ENCODE data around the gene ATMIN.

DNA sequence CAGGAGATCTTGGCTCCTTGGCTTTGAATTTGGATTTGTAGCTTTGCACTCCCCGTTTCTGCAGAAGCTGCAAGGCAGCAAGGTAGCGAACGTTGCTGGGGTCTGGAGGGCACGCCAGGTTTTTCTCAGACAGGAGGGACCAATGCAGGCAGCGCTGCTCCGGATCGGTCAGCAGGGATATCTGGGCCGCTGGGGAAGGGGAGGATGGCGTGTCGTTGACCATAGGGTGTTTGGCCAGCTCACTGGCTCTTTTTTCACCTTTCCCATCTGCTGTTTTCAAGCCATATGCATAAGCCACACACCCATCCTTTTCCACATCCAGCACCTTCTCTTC, 25.6 kb downstream of the ATMIN start:
- TF ChIP-seq, protein P1, sequence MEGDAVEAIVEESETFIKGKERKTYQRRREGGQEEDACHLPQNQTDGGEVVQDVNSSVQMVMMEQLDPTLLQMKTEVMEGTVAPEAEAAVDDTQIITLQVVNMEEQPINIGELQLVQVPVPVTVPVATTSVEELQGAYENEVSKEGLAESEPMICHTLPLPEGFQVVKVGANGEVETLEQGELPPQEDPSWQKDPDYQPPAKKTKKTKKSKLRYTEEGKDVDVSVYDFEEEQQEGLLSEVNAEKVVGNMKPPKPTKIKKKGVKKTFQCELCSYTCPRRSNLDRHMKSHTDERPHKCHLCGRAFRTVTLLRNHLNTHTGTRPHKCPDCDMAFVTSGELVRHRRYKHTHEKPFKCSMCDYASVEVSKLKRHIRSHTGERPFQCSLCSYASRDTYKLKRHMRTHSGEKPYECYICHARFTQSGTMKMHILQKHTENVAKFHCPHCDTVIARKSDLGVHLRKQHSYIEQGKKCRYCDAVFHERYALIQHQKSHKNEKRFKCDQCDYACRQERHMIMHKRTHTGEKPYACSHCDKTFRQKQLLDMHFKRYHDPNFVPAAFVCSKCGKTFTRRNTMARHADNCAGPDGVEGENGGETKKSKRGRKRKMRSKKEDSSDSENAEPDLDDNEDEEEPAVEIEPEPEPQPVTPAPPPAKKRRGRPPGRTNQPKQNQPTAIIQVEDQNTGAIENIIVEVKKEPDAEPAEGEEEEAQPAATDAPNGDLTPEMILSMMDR (conservative IDR thresholded peaks at IDR 0.05): no peak
- TF ChIP-seq EZH2 (IDR thresholded peaks at IDR 0.05; ENCODE audit: low read depth): no peak
